Epithelial cell of esophagus (primary cell): Measurements from ENCODE around the gene SLC7A8.
"Not testable (repeated sequence)": the region's sequence is repeated elsewhere in the genome, so short reads cannot be mapped to it uniquely, and the experiment has no call there.

Experiments used
- DNase-seq: peaks from one replicate; pipeline ENCODE4 v3.0.0; 2010; ENCODE audit warnings: low read depth
- H3K4me3 ChIP-seq: 2 replicates; pipeline ENCODE4 v1.5.1; 2011; ENCODE audit warnings: mild to moderate bottlenecking, low read length, control low read depth
- TF ChIP-seq, protein P1 (sequence below): IDR thresholded peaks from 2 replicates; pipeline ENCODE4 v1.5.1; 2011; ENCODE audit warnings: low read depth, mild to moderate bottlenecking, low read length, control low read depth, inconsistent platforms; ENCODE audit not compliant: insufficient read depth; ENCODE audit errors: missing control alignments

SLC7A8 gene

DNA sequence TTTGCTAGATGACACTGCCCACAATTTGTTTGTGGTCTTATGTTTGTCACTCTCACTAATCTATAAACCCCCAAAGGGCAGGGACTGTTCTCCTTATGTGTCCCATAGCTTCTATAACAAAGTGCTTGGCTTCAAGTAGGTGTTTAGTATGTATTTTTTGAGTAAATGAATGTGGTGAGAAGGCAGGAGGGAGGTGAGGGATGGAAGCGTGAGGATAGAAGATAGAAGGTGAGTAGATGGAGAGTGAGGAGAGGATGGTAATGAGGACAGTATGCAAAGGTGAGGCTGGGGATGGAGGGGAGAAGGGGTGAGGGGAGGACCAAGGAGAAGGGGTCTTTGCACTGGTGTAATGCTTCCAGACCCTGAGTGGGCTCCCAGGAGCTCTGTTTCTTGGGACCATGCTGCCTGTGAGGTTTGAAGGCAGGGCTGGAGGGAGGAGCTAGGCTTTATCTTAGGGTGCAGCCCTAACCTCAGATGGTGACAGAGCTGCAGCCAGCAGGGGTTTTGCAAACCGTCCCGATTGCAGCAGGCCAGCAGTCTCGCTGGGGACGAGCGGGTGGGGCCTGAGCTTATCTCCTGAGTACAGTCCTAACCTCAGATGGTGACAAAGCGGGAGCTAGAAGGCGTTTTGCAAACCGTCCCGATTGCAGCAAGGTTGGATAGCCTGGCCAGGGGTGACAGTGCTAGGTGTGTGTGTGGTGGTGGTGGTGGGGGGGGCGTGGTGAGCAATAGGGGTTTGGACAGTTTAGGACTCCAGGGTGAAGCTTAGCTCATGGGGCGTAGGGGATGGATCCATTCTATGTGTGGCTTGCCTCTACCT is 70.9 kb downstream of the SLC7A8 start:
- TF ChIP-seq, protein P1, sequence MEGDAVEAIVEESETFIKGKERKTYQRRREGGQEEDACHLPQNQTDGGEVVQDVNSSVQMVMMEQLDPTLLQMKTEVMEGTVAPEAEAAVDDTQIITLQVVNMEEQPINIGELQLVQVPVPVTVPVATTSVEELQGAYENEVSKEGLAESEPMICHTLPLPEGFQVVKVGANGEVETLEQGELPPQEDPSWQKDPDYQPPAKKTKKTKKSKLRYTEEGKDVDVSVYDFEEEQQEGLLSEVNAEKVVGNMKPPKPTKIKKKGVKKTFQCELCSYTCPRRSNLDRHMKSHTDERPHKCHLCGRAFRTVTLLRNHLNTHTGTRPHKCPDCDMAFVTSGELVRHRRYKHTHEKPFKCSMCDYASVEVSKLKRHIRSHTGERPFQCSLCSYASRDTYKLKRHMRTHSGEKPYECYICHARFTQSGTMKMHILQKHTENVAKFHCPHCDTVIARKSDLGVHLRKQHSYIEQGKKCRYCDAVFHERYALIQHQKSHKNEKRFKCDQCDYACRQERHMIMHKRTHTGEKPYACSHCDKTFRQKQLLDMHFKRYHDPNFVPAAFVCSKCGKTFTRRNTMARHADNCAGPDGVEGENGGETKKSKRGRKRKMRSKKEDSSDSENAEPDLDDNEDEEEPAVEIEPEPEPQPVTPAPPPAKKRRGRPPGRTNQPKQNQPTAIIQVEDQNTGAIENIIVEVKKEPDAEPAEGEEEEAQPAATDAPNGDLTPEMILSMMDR = no peak
- no peak overlapping the region for H3K4me3 ChIP-seq
- no peak for DNase-seq

DNA sequence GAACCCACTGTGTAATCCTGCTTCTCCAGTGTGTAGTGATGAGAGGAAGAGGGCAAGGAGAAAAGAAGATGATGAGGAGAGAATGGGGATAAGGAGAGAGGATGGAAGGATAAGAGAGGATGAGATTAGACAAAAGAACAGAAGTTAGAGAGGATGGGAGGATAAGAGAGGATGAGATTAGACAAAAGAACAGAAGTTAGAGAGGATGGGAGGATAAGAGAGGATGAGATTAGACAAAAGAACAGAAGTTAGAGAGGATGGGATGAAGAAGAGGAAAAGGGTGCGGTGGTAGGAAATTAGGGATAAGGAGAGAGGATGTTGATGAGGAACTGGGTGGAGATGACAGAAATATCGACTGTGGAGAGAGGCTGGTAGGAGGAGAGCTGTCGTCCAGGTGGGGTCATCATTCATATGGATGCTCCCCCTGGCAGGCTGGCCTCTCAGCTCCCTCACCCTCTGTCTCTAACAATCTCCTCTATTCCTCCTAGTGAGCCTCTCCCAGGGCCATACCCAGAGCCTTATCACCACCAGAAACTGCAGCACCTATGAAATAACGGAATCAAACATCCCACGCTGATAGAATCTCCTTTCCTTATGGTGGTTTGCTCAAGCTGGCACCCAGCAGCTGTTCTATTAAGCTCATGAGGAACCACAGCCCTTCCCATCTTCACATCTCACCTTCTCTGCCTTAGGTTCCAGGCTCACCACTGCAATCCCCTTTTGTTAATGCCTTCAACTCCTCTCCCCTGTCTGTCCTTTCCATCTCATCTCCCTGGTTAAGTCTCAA is 72.7 kb downstream of the SLC7A8 start:
- TF ChIP-seq, protein P1 = no peak
- DNase-seq = no peak
- H3K4me3 ChIP-seq = no peak overlapping the region

DNA sequence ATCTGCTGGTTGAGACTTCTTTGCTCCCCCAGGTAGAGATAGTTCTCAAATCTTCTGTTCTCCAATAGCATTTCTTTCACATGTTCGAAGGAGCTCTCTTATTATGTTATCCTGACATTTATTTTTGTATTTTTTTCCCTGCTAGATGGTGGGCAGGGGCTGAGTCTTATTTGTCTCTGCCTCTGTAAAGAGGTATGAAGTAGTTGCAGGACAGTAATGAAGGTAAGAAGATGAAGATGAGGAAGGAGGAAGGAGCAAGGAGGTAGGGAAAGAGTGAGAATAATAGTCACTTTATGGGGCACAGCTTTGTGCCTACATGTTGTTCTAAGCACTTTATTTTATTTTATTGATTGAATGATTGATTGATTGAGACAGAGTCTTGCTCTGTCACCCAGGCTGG is 73.7 kb downstream of the SLC7A8 start:
- TF ChIP-seq, protein P1 = no peak
- DNase-seq = no peak
- no peak overlapping the region for H3K4me3 ChIP-seq

DNA sequence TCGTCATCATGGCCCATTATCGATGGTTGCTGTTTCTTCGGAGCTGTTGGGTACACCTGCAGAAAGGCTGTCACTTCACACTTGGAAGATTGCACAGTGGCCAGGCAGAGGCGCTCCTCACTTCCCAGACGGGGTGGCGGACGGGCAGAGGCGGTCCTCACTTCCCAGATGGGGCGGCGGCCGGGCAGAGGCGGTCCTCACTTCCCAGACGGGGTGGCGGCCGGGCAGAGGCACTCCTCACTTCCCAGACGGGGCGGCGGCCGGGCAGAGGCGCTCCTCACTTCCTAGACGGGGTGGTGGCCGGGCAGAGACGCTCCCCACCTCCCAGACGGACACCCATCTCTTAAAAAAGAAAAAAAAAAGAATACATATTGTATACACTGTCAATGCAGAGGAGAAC is 75.3 kb downstream of the SLC7A8 start:
- DNase-seq, H3K4me3 ChIP-seq: not testable (repeated sequence)

DNA sequence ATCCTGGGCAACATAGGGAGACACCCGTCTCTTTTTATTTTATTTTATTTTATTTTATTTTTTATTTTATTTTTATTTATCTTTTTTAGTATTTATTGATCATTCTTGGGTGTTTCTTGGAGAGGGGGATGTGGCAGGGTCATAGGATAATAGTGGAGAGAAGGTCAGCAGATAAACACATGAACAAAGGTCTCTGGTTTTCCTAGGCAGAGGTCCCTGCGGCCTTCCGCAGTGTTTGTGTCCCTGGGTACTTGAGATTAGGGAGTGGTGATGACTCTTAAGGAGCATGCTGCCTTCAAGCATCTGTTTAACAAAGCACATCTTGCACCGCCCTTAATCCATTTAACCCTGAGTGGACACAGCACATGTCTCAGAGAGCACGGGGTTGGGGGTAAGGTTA is 75.8 kb downstream of the SLC7A8 start:
- DNase-seq, H3K4me3 ChIP-seq: not testable (repeated sequence)

DNA sequence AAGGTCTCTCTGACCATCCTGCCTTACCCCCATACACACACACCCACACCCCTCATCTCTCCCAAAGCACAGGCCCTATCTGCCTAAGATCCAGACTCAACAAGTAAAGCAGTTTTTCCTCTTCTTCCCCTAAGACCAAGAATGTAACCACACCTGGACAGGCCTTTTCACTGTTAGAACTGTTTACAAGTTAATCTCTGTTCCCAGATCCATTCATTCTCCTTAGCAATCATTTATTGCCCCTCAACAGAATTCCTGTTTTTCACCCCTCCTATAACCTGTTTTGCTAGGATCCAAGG is 76.8 kb downstream of the SLC7A8 start:
- TF ChIP-seq, protein P1 = no peak
- DNase-seq = no peak
- no peak overlapping the region for H3K4me3 ChIP-seq

DNA sequence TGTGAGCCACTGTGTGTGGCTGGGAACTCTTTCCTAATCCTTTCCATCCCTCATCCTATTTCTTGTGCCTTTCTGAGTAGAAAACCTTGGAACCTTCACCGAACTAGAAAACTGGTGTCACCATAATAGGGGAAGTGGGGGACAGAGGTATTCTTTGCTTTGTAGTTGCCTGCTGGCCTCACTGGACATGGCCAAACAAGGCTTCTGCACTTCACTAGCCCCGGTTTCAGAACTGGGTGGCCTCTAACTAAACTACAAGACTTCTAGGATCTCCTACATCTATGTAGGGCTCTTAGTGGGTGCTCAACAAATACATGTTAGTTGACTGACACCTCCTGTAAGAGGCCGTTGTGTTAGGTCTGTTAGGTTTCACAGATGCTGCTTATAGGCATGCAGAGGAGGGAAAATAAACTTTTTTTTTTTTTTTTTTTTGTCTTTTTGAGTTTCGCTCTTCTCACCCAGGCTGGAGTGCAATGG is 78.1 kb downstream of the SLC7A8 start:
- TF ChIP-seq, protein P1 = no peak
- H3K4me3 ChIP-seq = no peak overlapping the region
- no peak for DNase-seq
